ENCODE results near the gene AGO3. TPM values are rescaled to one million over a fixed set of nuclear protein-coding genes. Genes with fewer than 3 reads are reported as not detected.
A peak's percentile ranks its signal among the peaks of the same experiment; 100 is the strongest.

Gene AGO3
- total and polyA plus RNA-seq, 2 donors (not counting 3 experiments of a cell fraction or from before 2014, with no cell fraction given) = 10.4 to 21.1 TPM

DNA sequence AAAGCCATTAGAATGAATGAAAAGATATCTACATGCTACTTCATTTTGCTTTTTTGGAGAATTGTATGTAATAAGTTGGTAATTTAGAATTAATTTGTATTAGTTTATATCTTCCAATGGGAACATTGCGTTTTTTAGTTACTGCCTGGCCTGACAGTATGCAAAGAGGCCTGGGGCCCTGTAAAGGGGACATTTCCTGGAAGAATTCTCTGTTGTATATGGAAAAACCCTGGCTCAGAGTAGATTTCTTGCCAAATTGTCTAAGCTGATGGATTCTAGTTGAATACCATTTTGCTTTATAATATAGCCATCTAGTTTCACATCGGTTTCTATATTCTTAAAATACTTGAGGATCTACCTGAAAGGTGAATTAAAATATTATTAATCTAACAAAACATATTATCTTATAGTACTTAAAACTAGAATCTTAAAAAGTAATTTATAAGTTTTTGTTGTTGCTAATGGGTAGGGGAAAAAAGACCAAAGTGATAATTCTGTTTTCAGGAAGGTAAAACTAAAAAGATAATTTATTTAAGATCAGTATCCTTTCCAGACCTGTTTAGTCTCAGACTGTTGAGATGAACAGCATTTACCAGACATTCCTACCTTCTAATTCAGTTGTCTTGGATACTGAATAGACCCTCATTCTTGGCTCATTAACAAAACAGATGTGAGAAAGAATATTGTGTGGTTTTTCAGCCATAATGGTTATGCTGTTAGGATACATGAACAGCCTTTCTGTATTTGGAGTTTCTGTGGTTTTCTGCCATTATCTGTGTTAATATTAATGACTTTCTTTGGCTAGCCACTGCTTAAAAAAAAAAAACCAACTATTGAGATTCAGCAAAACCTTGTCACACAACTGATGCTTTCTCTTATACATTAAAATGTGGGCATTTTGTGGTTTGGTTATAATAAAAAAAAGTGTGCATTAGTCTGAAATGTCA, 4.8 kb downstream of the AGO3 start:
- peaks cover 12% of the 10 kb centered on the region for H3K4me1 ChIP-seq (ENCODE audit: control insufficient read depth, extremely low read depth, insufficient read depth, low read length)
- no peaks in the 10 kb centered on the region for H3K27me3 ChIP-seq (ENCODE audit: control insufficient read depth in 2 of 2, insufficient read depth in 2 of 2, low read length in 2 of 2)
- dilution Hi-C loops (cut with MboI; ENCODE audit: extremely low pct_ligation_motif_present, low sequenced_read_pairs) = no loop called here
- no peak overlapping the region for H3K4me3 ChIP-seq (replicated peaks in 1 of 3; ENCODE audit: insufficient read depth in 1 of 3, low read depth in 1 of 3, low read length in 3 of 3)
- CTCF ChIA-PET = no interaction called here
- H3K9ac ChIP-seq (replicated peaks; ENCODE audit: extremely low read depth, insufficient read depth, low read length) = no peak overlapping the region
- POLR2A ChIA-PET = no interaction called here
- no peaks in the 10 kb centered on the region for H3K9me1 ChIP-seq (replicated peaks; ENCODE audit: control insufficient read depth, extremely low read depth, insufficient read depth, low read length)
- intact Hi-C loops (cut with micrococcal nuclease) = no loop called here
- FAIRE-seq = no peak
- H3K27ac ChIP-seq (ENCODE audit: insufficient read depth, low read depth, low read length) = no peak overlapping the region
- DNase-seq (ENCODE audit: low read depth, low spot score) = peak; percentile 71
- BruUV-seq (replicated peaks) = no TSS peak
- H2AFZ ChIP-seq (ENCODE audit: low read depth, low read length) = no peak overlapping the region
- no peaks in the 10 kb centered on the region for H4K20me1 ChIP-seq (replicated peaks; ENCODE audit: control insufficient read depth, extremely low read depth, insufficient read depth, low read length)
- peaks cover 75% of the 10 kb centered on the region for H3K79me2 ChIP-seq (ENCODE audit: control insufficient read depth, insufficient read depth, low read length)
- no peak for TF ChIP-seq EZH2 (IDR thresholded peaks at IDR 0.05; ENCODE audit: borderline replicate concordance, low read depth, low read length, severe bottlenecking)
- TF ChIP-seq POLR2AphosphoS5 (IDR thresholded peaks at IDR 0.05; ENCODE audit: insufficient read depth, low read depth, low read length) = no peak
- TF ChIP-seq POLR2A (IDR thresholded peaks at IDR 0.05; ENCODE audit: low read depth, low read length) = no peak
- no peak for TF ChIP-seq CTCF (IDR thresholded peaks at IDR 0.05; ENCODE audit: extremely low read depth in 1 of 2, insufficient read depth in 1 of 2, low read depth in 1 of 2, low read length in 2 of 2)
- TF ChIP-seq FOS (IDR thresholded peaks at IDR 0.05; ENCODE audit: borderline replicate concordance, insufficient read depth, low read length) = no peak
- TF ChIP-seq JUN (IDR thresholded peaks at IDR 0.05; ENCODE audit: borderline replicate concordance, insufficient read depth, insufficient read length, low read depth) = no peak
- TF ChIP-seq MAX (IDR thresholded peaks at IDR 0.05; ENCODE audit: insufficient read depth, insufficient read length) = no peak
- no peak for TF ChIP-seq MYC (IDR thresholded peaks at IDR 0.05; ENCODE audit: low read depth, low read length)
- no peak for TF ChIP-seq GATA2 (IDR thresholded peaks at IDR 0.05; ENCODE audit: insufficient read depth, insufficient read length, low read depth, low read length)
- no peaks in the 10 kb centered on the region for H3K9me3 ChIP-seq (replicated peaks; ENCODE audit: control insufficient read depth, insufficient read depth, low read length)
- H3K36me3 ChIP-seq (ENCODE audit: control insufficient read depth in 2 of 2, extremely low read depth in 1 of 2, insufficient read depth in 2 of 2, low read length in 2 of 2) = no peaks in the 10 kb centered on the region
- no peak overlapping the region for H3K4me2 ChIP-seq (ENCODE audit: insufficient read depth, low read length)

Measured in endothelial cell of umbilical vein (primary cell).